ENCODE data around the gene ZNF202. TPM values are rescaled to one million over a fixed set of nuclear protein-coding genes. Genes with fewer than 3 reads are reported as not detected.

The ZNF202 gene
- total RNA-seq, 1 experiment from 2014 or later, result 9.8 TPM

DNA sequence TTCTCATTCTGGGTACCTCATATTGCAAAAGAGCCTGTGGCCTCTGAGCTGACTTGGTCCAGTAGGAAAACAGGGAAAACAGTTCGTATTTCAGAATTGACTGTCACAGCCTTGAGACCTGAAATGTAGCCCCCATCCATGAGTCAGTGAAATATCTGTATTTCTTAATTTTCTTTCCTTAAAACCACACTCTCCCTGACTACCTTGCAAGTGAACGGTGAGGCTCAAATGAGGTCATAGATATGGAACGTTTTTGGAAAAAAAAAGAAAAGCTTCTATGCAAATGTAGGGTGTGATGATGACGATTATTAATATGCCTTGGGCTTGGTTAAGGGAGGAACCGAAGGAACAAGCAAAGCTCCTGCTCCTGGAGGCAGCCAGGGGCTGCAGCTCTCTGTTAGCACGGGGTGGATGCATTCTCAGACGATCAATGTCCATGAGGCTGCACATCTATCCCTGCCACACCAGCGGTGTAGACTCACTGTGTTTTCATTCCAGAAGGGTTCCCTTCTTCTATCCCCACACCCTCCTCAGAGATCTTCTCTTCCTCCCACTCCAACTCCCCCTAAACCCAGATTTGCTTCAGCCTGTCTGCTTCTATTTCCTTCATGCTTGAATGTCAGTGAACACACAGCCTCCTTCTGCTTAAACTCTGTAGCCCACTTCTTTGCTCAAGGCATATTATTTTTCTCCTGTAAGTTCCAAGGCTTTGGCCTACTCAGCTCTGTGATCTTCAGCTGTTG, 57.9 kb downstream of the ZNF202 start:
- DNase-seq (ENCODE audit: low spot score), result no peak

DNA sequence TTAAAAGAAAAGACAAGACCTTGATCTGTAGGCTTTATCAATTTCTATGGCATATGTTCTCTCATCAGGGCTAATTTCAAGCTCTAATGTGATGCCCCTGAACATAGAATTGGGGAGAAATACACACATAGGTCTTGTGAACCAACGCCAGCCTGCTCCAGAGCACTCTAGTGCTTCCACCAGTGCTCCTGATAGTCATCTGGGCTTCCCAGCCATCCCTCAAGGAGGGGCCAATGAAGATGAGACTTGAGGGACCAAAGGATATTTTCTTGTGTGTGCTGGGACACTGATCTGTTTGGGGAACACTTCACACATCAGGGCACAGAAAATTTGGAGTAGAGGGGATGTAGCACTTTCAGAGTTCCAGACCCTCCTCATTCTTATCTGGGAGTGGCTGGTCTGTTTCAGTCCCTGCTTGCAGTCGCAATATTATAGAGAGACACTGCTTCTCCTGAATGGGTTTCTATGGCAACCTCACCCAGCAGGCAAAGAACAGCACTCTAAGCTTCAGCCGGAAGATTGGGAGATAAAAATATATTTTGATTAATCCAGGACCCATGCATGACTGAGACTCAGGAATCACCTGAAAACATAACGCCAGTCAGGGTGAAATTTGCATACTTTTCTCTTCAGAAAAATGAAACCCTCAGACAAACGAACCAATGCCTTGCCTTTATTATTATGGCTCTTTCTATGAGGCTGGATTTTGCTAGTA, 58.6 kb downstream of the ZNF202 start:
- no peak for DNase-seq (ENCODE audit: low spot score)

DNA sequence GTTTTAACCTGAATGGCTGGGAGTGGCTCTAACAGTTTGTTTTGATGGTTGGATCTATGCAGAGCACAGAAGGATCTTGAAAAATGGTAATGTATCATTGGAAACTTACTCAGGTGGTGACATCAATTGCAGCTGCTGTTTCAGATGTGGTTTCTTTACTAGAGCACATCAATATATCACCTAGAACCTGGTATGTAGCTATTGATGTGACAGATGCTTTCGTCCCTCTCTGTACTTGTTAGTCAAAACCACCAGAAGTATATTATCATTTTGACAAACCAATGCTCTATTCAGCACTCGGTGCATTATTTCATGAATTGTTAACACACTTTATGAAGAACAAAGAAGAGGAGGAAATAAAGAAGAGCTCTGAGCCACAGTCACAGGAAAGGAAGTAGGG, 60.4 kb downstream of the ZNF202 start:
- DNase-seq (ENCODE audit: low spot score), result no peak

DNA sequence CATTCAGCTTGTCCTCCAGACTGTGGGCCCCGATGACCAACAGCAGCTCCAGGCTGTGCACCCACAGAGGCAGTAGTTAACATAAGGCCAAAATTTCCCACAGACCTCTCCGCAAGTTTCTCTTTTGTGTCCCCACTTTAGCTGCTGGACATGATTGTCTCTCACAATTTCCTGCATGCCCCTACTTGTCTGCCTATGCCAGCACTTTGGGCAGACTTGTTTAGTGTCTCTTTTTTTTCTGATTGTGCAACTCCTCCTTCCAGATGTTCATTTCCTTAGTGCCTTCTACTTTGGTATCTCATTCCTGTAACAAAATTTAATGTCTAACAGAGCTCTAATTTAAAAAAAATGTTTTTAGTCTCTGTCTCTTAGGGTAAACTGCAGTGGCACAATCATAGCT, 63.2 kb downstream of the ZNF202 start:
- DNase-seq (ENCODE audit: low spot score), result no peak

DNA sequence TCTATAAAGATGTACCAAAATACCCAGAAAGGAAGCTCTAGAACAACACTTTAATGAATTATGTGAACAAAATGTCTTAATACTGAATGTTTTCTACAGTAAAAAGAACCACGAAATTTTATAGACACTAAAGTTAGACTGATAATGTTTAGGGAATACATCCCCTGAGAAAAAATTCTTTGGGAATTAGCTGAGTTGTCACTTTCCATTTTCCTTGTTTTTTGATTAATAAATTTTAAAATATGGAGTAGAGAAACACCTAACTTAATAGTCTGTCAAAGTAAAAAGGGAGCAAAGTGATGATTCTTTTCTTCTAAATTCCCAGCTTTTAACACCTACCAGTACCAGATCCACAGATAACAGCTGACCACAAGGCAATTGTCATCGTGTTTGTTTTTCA, 64.0 kb downstream of the ZNF202 start:
- DNase-seq (ENCODE audit: low spot score), result no peak

DNA sequence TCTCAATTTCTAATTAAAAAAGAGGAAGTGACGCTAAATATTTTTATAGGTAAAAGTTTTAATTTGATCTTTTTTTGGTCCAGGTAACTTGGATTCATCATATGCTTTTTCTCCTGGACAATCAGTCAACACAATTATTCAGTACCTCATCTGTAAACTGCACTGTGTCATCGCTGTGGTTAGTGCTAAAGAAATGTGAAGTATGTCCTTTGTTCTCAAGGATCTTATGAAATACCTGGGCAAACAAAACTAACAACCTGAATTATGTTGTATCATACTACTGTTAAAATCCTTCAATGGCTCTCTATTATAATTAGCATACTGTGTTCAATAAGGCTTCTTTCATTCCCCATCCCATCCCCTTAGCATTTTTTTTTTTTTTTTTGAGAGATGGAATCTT, 67.2 kb downstream of the ZNF202 start:
- no peak for DNase-seq (ENCODE audit: low spot score)

Small RNAs within 50 kb of the gene (small RNA-seq; reads per million reads assigned to genes)
- gene RNU1-21P, result 0.22 reads per million

Other genes starting within 250 kb of the ZNF202 start
- gene SCN3B, start 87.0 kb downstream of the ZNF202 start, total RNA-seq (2014; rRNA removed; shearing (Covaris generic)), result not detected in 2 replicates
- gene OR6X1, start 12.9 kb upstream of the ZNF202 start, total RNA-seq (2014; rRNA removed; shearing (Covaris generic)), result not detected in 2 replicates
- gene OR6M1, start 64.7 kb upstream of the ZNF202 start, total RNA-seq (2014; rRNA removed; shearing (Covaris generic)), result not detected in 2 replicates
- gene TMEM225, start 144.0 kb upstream of the ZNF202 start, total RNA-seq (2014; rRNA removed; shearing (Covaris generic)), result not detected in 2 replicates
- gene OR8D4, start 160.5 kb upstream of the ZNF202 start, total RNA-seq (2014; rRNA removed; shearing (Covaris generic)), result not detected in 2 replicates
- gene OR4D5, start 198.0 kb upstream of the ZNF202 start, total RNA-seq (2014; rRNA removed; shearing (Covaris generic)), result not detected in 2 replicates
- gene OR6T1, start 202.2 kb upstream of the ZNF202 start, total RNA-seq (2014; rRNA removed; shearing (Covaris generic)), result not detected in 2 replicates
- not detected in 2 replicates for gene OR10S1, start 236.1 kb upstream of the ZNF202 start, total RNA-seq (2014; rRNA removed; shearing (Covaris generic))

Data from HT-29 (cell line).